Omental fat pad (tissue), 4 donors: ENCODE measurements around the gene TANGO2. TPM values are rescaled to one million over a fixed set of nuclear protein-coding genes. Genes with fewer than 3 reads are reported as not detected.

Experiments used
- ATAC-seq: fragments of 150-250 bp; one replicate; pipeline ENCODE4 v1.9.1; 2016; ENCODE audit warnings: mild to moderate bottlenecking, moderate library complexity; ENCODE audit not compliant: low FRiP score
- DNase-seq: peaks from one replicate; pipeline ENCODE4 v3.0.0-alpha.2; 2019; ENCODE audit warnings: low spot score
- total RNA-seq, 4 donors: library from RNA; depleted of rRNA; stranded (reverse); fragments of >200 nt; gene quantifications; one replicate each; pipeline ENCODE4 v1.1.0, GENCODE V29; 2016
- TF ChIP-seq, protein P1 (sequence below), 3 donors: fragments of 450-650 bp; IDR thresholded peaks; one replicate each; pipeline ENCODE4 v1.5.1; 2016 to 2017; ENCODE audit warnings: antibody characterized with exemption in 3 of 3, mild to moderate bottlenecking in 3 of 3, moderate library complexity in 2 of 3

Gene TANGO2
- total RNA-seq, 4 donors from 2014 or later, result 35.3 to 48.4 (median 37.9) TPM

DNA sequence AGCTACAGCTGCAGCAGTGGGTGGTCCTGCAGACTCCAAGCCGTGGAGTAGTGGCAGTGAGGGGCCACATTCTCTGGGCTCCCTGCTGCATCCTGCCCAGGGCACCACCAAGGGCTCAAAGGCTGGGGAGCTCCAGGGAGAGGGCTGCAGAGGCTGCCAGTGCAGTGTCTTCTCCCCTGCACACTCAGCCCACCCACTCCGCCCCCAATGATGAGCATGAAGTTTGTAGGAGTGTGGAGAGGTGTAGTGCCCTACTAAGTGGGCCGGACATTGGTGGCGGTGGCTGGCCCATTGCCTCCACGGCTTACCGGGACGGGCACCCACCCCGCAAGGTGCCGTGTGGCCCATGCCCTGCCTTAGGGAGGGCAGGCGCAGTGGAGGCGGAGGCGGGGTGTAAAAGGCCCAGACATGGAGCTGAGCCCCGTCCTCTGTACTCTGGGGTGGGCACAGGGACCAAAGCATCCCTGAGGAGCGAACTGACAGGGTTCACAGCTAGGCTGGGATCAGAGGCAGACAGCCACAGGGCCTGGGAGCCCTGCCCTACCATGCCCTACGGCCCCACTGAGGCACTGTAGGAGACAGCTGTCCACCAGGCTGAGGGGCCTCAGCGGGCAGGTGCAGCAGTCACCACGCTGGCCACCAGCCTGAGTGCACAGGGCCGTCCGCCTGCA, 23.2 kb upstream of the TANGO2 start:
- TF ChIP-seq, protein P1, sequence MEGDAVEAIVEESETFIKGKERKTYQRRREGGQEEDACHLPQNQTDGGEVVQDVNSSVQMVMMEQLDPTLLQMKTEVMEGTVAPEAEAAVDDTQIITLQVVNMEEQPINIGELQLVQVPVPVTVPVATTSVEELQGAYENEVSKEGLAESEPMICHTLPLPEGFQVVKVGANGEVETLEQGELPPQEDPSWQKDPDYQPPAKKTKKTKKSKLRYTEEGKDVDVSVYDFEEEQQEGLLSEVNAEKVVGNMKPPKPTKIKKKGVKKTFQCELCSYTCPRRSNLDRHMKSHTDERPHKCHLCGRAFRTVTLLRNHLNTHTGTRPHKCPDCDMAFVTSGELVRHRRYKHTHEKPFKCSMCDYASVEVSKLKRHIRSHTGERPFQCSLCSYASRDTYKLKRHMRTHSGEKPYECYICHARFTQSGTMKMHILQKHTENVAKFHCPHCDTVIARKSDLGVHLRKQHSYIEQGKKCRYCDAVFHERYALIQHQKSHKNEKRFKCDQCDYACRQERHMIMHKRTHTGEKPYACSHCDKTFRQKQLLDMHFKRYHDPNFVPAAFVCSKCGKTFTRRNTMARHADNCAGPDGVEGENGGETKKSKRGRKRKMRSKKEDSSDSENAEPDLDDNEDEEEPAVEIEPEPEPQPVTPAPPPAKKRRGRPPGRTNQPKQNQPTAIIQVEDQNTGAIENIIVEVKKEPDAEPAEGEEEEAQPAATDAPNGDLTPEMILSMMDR (IDR thresholded peaks at IDR 0.05), result no peak
- no peak for ATAC-seq
- DNase-seq, result no peak

DNA sequence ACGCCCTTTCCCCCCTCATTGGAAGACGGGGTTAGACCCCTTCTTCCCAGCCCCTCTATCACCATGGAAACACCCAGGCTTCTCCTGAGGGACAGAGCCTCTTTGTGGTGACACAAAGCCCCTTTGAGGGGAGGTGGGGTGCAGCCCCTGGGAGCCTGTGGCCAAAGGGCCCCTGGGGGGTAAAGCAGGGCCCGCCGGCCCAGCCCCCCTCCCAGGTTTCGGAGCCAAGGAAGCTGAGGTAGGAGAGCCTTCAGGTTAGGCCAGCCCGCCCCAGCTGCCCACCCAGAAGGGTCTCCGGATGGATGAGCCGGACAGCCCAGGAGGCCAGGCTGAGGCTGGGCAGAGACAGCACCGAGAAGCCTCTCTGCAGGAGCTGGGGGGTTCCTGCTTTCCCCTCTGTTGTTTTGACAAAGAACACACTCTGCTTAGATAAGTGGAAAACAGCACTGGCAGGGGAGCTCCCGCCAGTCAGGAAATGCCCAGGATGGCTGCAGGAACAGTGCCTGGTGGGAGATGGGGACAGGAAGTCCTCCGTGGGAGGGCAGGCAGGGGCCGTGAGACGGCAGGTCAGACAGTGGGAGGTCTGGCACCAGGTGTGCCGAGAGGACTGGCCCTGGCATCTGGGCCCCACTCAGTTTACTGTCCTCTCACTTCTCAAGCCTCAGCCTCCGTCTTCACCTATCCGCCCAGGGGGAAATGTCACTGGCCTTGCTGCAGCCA, 22.5 kb upstream of the TANGO2 start:
- ATAC-seq (no peak), DNase-seq (no peak)
- TF ChIP-seq, protein P1 (IDR thresholded peaks at IDR 0.05), result no peak

DNA sequence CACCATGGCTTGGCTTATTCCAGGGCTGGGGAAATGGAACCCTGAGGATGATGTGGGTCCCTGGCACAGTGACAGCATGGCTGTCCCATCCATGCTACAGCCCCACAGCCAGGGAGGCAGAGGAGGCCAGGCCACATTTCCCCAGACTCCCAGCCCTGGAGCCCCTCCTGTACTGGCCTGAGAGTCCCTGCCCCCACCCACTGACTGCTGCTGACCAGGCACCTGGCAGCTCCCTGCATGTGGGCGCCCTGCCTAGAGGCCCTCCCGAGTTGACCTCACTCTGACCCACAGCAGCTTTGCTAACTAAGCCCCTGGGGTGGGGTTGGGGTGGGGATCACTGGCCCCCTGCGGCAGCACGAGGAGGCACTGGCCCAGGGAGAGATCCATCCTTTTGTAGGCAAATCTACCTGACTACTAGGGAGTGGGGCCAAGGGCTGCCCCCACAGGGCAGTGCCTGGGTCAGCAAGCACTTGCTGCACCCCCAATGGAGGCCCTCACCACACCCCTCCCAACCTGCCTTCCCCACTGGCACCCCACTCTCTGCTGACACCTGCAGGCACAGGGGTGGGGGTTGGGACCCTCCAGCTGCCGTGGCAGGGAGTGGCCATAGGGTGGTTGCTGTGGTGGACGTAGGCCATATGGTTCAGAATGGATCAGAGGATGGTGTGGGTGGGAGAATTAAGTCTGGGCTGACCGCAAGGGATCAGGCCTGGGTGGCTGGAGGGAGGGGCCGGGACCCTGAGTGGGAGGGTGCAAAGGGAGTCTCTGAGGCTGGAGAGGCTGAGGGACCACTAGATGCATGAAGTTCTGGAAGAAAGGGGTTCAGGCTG, 21.7 kb upstream of the TANGO2 start:
- TF ChIP-seq, protein P1 (IDR thresholded peaks at IDR 0.05), result no peak
- ATAC-seq (no peak), DNase-seq (no peak)

DNA sequence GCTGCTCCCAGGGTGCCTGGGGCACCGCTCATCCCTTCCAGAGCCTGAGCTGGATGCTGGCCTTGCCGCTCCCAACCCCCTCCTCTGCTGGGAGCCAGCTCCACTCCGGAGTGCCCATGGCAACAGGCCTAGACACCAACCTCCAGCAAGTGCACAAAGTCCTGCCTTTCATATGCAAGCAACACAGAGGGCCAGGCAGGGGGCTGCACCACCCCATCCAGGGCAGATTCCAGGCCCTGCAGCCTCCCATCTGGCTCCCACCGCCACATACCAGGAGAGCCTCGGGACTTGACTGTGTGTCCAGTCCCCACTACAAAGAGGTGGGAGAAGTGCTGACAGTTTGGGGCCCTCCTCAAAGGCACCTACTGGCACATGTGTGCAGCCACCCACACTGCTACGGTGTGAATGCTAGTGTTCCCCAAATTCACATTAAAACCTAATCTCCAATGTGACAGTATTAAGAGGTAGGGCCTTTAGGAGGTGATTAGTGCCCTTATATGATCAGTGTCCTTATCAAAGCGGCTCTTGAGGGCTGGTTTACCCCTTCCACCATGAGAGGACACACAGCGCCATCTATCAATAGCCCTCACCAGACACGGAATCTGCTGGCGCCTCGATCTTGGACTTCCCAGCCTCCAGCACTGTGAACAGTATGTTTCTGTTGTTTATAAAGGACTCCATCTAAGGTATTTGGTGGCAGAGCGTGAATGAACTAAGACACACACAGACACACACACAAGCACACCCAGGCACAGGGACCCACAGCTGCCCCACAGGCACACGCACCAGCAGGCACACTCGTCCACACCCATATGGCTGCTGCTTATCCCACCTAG, 20.4 kb upstream of the TANGO2 start:
- TF ChIP-seq, protein P1 (IDR thresholded peaks at IDR 0.05), result no peak
- ATAC-seq (no peak), DNase-seq (no peak)

DNA sequence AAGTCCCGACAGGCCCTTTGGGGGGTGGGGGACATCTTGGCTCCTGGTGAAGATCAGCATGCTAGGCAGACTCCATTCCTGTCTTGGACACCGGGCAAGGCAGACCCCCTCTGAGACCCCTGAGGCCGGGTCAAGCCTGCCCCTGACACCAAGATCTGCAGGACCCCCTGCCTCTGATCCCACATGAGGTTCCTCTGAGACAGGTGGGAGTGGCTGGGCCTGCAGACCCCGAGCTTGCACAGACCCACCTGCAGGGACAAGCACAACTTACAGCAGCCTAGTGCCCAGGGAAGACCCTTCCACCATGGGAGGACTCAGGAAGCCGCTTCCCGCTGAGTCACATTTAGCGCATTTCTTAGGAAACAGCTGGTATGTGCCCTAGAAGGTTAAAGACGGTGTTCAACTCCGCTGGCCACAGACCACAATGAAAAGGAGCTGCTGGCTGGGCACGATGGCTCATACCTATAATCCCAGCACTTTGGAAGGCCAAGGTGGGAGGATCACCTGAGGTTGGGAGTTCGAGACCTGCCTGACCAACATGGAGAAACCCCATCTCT, 19.8 kb upstream of the TANGO2 start:
- no peak for DNase-seq
- ATAC-seq, result no peak
- TF ChIP-seq, protein P1 (IDR thresholded peaks at IDR 0.05), result no peak

DNA sequence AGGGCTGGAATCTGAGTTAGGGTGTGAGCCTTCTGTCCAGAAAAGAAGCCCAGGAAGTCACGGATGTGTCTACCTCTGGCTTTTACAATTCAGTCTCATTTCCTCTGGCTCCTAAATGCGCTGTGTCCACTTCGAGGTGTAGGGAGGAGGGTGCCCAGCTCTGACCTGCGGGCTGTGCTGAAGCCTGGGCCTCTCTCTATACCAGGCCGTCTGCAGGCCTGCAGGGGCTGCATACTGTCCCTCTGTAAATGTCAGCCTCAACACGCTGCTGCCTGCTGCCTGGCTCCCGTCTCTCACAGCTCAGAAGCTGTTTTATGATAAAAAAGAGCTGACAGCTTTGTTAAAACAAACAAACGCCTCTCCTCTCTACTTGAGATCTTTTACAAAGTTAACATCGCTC, 18.8 kb upstream of the TANGO2 start:
- TF ChIP-seq, protein P1 (IDR thresholded peaks at IDR 0.05), result no peak
- DNase-seq (no peak), ATAC-seq (no peak)
